B cell (primary cell): ENCODE measurements around the gene USP48. TPM values are rescaled to one million over a fixed set of nuclear protein-coding genes. Genes with fewer than 3 reads are reported as not detected.

Experiments
- ATAC-seq: fragments of 200-7000 bp; cut with Tn5 transposase; one replicate; pipeline ENCODE4 v1.10.0; 2021; ENCODE audit warnings: low read depth, mild to moderate bottlenecking, moderate number of reproducible peaks, moderate library complexity
- CTCF ChIA-PET: fragments of 350-600 bp; sonication (Branson Sonifier 250); formaldehyde crosslinking; loops from one replicate; lab custom pipeline; 2021; ENCODE audit warnings: antibody characterized with exemption, inconsistent platforms; lab: Charles Lee
- POLR2A ChIA-PET: fragments of 350-600 bp; sonication (Branson Sonifier 250); formaldehyde crosslinking; loops from one replicate; lab custom pipeline; 2021; ENCODE audit warnings: antibody characterized with exemption; lab: Charles Lee
- DNase-seq: peaks from one replicate; pipeline ENCODE4 v3.0.0; 2013
- H2AFZ ChIP-seq: 2 replicates; pipeline ENCODE4 v1.6.1; 2012; ENCODE audit warnings: mild to moderate bottlenecking, low read depth, low read length; ENCODE audit not compliant: insufficient read depth, poor library complexity, severe bottlenecking
- H3K27ac ChIP-seq, 2 donors: 1 replicate in 1 of 2; 2 replicates in 1 of 2; pipeline ENCODE4 v1.5.1; 2012 to 2013; ENCODE audit warnings: low read length in 2 of 2, mild to moderate bottlenecking in 2 of 2, moderate library complexity in 1 of 2
- H3K27me3 ChIP-seq, 4 experiments: fragments of 200-600 bp in 1 of 4; sonication (generic) in 1 of 4; replicated peaks in 1 of 4; 1 replicate in 2 of 4; 2 replicates in 2 of 4; pipeline versions ENCODE4 v1.6.1 to v1.7.0; 2013 to 2016; ENCODE audit warnings: low read length in 3 of 4, mild to moderate bottlenecking in 2 of 4, mixed read lengths in 1 of 4, moderate library complexity in 1 of 4; ENCODE audit not compliant: insufficient read depth in 4 of 4, control insufficient read depth in 3 of 4; ENCODE audit errors: control extremely low read depth in 1 of 4
- H3K36me3 ChIP-seq, 2 experiments: replicated peaks in 1 of 2; 1 replicate in 1 of 2; 2 replicates in 1 of 2; pipeline versions ENCODE4 v1.6.1 to v1.7.1; 2013; ENCODE audit warnings: low read length in 1 of 2; ENCODE audit not compliant: insufficient read depth in 2 of 2, control insufficient read depth in 1 of 2; ENCODE audit errors: control extremely low read depth in 1 of 2, extremely low read depth in 1 of 2
- H3K4me1 ChIP-seq, 2 donors: fragments of 200-600 bp in 1 of 2; sonication (generic) in 1 of 2; 1 replicate in 1 of 2; 2 replicates in 1 of 2; pipeline versions ENCODE4 v1.5.1 to v1.6.1; 2013 to 2017; ENCODE audit warnings: low read length in 2 of 2; ENCODE audit not compliant: control insufficient read depth in 2 of 2, insufficient read depth in 2 of 2
- H3K4me2 ChIP-seq: replicated peaks from 2 replicates; pipeline ENCODE3; 2012; ENCODE audit warnings: mild to moderate bottlenecking, low read depth, low read length; ENCODE audit not compliant: poor library complexity, severe bottlenecking
- H3K4me3 ChIP-seq, 5 experiments: fragments of 200-600 bp in 1 of 5; sonication (generic) in 1 of 5; 1 replicate in 3 of 5; 2 replicates in 2 of 5; pipeline versions ENCODE4 v1.5.1 to v1.7.0; 2011 to 2016; ENCODE audit warnings: low read length in 4 of 5, mild to moderate bottlenecking in 4 of 5, low read depth in 2 of 5, control low read depth in 1 of 5, moderate library complexity in 1 of 5; ENCODE audit not compliant: insufficient read depth in 1 of 5; ENCODE audit errors: control extremely low read depth in 1 of 5, extremely low read depth in 1 of 5
- H3K79me2 ChIP-seq: fragments of 200-600 bp; sonication (generic); one replicate; pipeline ENCODE4 v1.6.0; 2016; ENCODE audit warnings: low read length; ENCODE audit not compliant: control insufficient read depth, insufficient read depth
- H3K9ac ChIP-seq: fragments of 200-600 bp; sonication (generic); 2 replicates; pipeline ENCODE4 v1.6.1; 2017; ENCODE audit warnings: mild to moderate bottlenecking, low read length, moderate library complexity
- H3K9me3 ChIP-seq, 3 donors: one replicate each; pipeline versions ENCODE4 v1.6.1 to v1.7.1; 2013; ENCODE audit warnings: low read length in 2 of 3; ENCODE audit not compliant: control insufficient read depth in 2 of 3, insufficient read depth in 1 of 3; ENCODE audit errors: control extremely low read depth in 1 of 3
- H4K20me1 ChIP-seq: 2 replicates; pipeline ENCODE4 v1.6.0; 2012; ENCODE audit warnings: mild to moderate bottlenecking, low read length; ENCODE audit not compliant: insufficient read depth, control insufficient read depth, poor library complexity, severe bottlenecking
- H3K27ac Mint-ChIP-seq: one replicate; pipeline ENCODE4 v1.8.0; 2021; ENCODE audit warnings: mixed read lengths
- H3K27me3 Mint-ChIP-seq: one replicate; pipeline ENCODE4 v1.8.0; 2021; ENCODE audit warnings: mixed read lengths
- H3K4me1 Mint-ChIP-seq: one replicate; pipeline ENCODE4 v1.8.0; 2021; ENCODE audit warnings: mixed read lengths
- H3K4me3 Mint-ChIP-seq: one replicate; pipeline ENCODE4 v1.8.0; 2021; ENCODE audit warnings: mixed read lengths
- H3K9me3 Mint-ChIP-seq: one replicate; pipeline ENCODE4 v1.8.0; 2022; ENCODE audit warnings: mixed read lengths; ENCODE audit not compliant: insufficient read depth
- CTCF ChIP-seq: fragments of 200-600 bp; IDR thresholded peaks from one replicate; pipeline ENCODE4 v1.8.0; 2022; ENCODE audit warnings: antibody characterized with exemption, mild to moderate bottlenecking
- EZH2 ChIP-seq: IDR thresholded peaks from 2 replicates; pipeline ENCODE4 v1.6.1; 2012; ENCODE audit warnings: borderline replicate concordance, low read depth, mild to moderate bottlenecking, moderate library complexity, low read length; ENCODE audit not compliant: insufficient read depth, poor library complexity, severe bottlenecking
- WGBS: methylation state at CpG from one replicate; pipeline ENCODE4 v1.1.5; 2013; ENCODE audit warnings: missing lambda C conversion rate; ENCODE audit not compliant: insufficient coverage; 5-methylcytosine and 5-hydroxymethylcytosine counted together
- intact Hi-C: fragments of 100-400 bp; cut with micrococcal nuclease; formaldehyde crosslinking; loops from one replicate; pipeline ENCODE4 v1.10.0; 2022
- polyA plus RNA-seq: library from polyadenylated mRNA; depleted of rRNA; stranded (reverse); fragments of >200 nt; gene quantifications from 2 replicates; pipeline ENCODE4 v1.2.3, GENCODE V29; 2012
- total RNA-seq, 2 donors: library from RNA; stranded (reverse); fragments of 120-200 nt in 1 of 2; gene quantifications; 1 replicate in 1 of 2; 2 replicates in 1 of 2; pipeline versions ENCODE4 v1.2.3 to v1.2.4, GENCODE V29; 2013 to 2022

USP48 gene
- total and polyA plus RNA-seq, 2 donors (not counting 1 experiment from before 2014, with no cell fraction given): 21.2 to 135 TPM

- Histone ChIP-seq H3K27me3 (no peaks in the 10 kb centered on the region), H2AFZ (no peak overlapping the region), H3K4me1 (no peaks in the 10 kb centered on the region), H3K4me2 (no peak overlapping the region), H3K4me3 (no peak overlapping the region), H3K9me3 (no peaks in the 10 kb centered on the region), H4K20me1 (no peaks in the 10 kb centered on the region), H3K27ac (no peak overlapping the region), H3K36me3 (peaks cover 14 to 65% of the 10 kb centered on the region in 2 experiments), H3K79me2 (no peaks in the 10 kb centered on the region), H3K9ac (no peak overlapping the region)
- H3K9me3 Mint-ChIP-seq: no peaks in the 10 kb centered on the region
- POLR2A ChIA-PET: no interaction called here
- ATAC-seq (no peak), DNase-seq (no peak)
- peaks cover 1% of the 10 kb centered on the region for H3K4me1 Mint-ChIP-seq
- H3K4me3 Mint-ChIP-seq: no peak overlapping the region
- no peak for TF ChIP-seq CTCF
- CTCF ChIA-PET: no interaction called here
- no peaks in the 10 kb centered on the region for H3K27me3 Mint-ChIP-seq
- no peak overlapping the region for H3K27ac Mint-ChIP-seq
- intact Hi-C loops: no loop called here
- WGBS: 14% methylated on average over 4 of the region's 4 CpGs
Measured at GRCh38 chr1:21700094-21700493, 82.9 kb downstream of the USP48 start.

DNA sequence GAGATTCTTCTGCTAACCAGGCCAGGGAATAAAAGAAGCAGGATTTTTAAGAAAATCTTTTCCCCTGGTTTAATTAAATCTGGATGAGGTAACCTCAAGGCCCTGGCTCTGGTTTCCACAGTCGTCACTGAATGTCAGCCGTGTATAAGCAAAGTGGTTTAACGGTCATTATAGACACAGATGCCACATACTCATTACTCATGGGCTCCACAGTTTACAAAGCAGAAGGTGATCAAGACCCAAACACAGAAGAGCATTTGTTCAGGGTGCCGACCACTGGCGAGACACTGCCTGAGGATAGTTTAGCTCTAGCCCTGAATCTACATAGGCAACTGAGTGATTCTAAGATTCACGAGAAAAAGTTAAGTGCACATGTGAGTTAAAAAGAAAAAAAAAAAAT lies 86.0 kb downstream of the USP48 start:
- Mint-ChIP-seq H3K4me3 (no peak overlapping the region), H3K27me3 (no peaks in the 10 kb centered on the region), H3K4me1 (no peaks in the 10 kb centered on the region), H3K27ac (no peak overlapping the region), H3K9me3 (no peaks in the 10 kb centered on the region)
- H3K9me3 ChIP-seq: no peaks in the 10 kb centered on the region
- 94% methylated on average over 3 of the region's 6 CpGs for WGBS
- H3K27me3 ChIP-seq: no peaks in the 10 kb centered on the region
- H4K20me1 ChIP-seq: no peaks in the 10 kb centered on the region
- no peak overlapping the region for H3K4me3 ChIP-seq
- intact Hi-C loops: no loop called here
- H3K79me2 ChIP-seq: no peaks in the 10 kb centered on the region
- H3K4me1 ChIP-seq: no peaks in the 10 kb centered on the region
- H3K36me3 ChIP-seq: peaks cover 11 to 59% of the 10 kb centered on the region in 2 experiments
- H3K9ac ChIP-seq: no peak overlapping the region
- DNase-seq (no peak), ATAC-seq (no peak)
- ChIA-PET POLR2A (interaction anchor here (0.5 kb wide), 1 partner anchor 62 kb away, joined by 3 read pairs; no protein-coding TSS in a partner anchor), CTCF (no interaction called here)
- no peak for TF ChIP-seq EZH2
- no peak for TF ChIP-seq CTCF
- H2AFZ ChIP-seq: no peak overlapping the region
- no peak overlapping the region for H3K27ac ChIP-seq
- no peak overlapping the region for H3K4me2 ChIP-seq
